Neural progenitor cell (in vitro differentiated cells): ENCODE data around the gene JAG1. TPM values are rescaled to one million over a fixed set of nuclear protein-coding genes. Genes with fewer than 3 reads are reported as not detected.
A peak's percentile ranks its signal among the peaks of the same experiment; 100 is the strongest.
"Not testable (repeated sequence)": the region's sequence is repeated elsewhere in the genome, so short reads cannot be mapped to it uniquely, and the experiment has no call there.

ENCODE experiments used
- DNase-seq: peaks from one replicate; pipeline ENCODE4 v3.0.0-alpha.2; 2016; ENCODE audit warnings: low spot score
- H2AFZ ChIP-seq: fragments of 200-600 bp; sonication (generic); replicated peaks from 2 replicates; pipeline ENCODE4 v1.6.1; 2016; ENCODE audit warnings: antibody characterized with exemption
- H3F3A ChIP-seq: fragments of 200-600 bp; sonication (generic); 2 replicates; pipeline ENCODE4 v1.6.1; 2016; ENCODE audit warnings: antibody characterized with exemption, low read depth
- H3K27ac ChIP-seq: fragments of 200-600 bp; sonication (generic); 2 replicates; pipeline ENCODE4 v1.5.1; 2016; ENCODE audit warnings: mild to moderate bottlenecking
- H3K27me3 ChIP-seq: fragments of 200-600 bp; sonication (generic); 2 replicates; pipeline ENCODE4 v1.6.1; 2016; ENCODE audit warnings: mild to moderate bottlenecking, moderate library complexity
- H3K36me3 ChIP-seq: fragments of 200-600 bp; sonication (generic); 2 replicates; pipeline ENCODE4 v1.5.1; 2016
- H3K4me1 ChIP-seq: fragments of 200-600 bp; sonication (generic); 2 replicates; pipeline ENCODE4 v1.6.1; 2016; ENCODE audit warnings: mixed run types
- H3K4me2 ChIP-seq: fragments of 200-600 bp; sonication (generic); 2 replicates; pipeline ENCODE4 v1.6.1; 2016
- H3K4me3 ChIP-seq: fragments of 200-600 bp; sonication (generic); 2 replicates; pipeline ENCODE4 v1.5.1; 2016
- H3K79me2 ChIP-seq: fragments of 200-600 bp; sonication (generic); 2 replicates; pipeline ENCODE4 v1.6.1; 2016; ENCODE audit warnings: low read depth
- H3K9ac ChIP-seq: fragments of 200-600 bp; sonication (generic); 2 replicates; pipeline ENCODE4 v1.6.1; 2016
- H3K9me3 ChIP-seq: fragments of 200-600 bp; sonication (generic); 2 replicates; pipeline ENCODE4 v1.5.1; 2016; ENCODE audit warnings: low read depth
- H4K20me1 ChIP-seq: fragments of 200-600 bp; sonication (generic); 2 replicates; pipeline ENCODE4 v1.6.1; 2016; ENCODE audit warnings: low read depth
- H3K27ac Mint-ChIP-seq: 3 replicates; pipeline ENCODE4 v1.8.0; 2021; ENCODE audit warnings: mixed read lengths
- H3K27me3 Mint-ChIP-seq: 2 replicates; pipeline ENCODE4 v1.8.0; 2022; ENCODE audit warnings: low read depth, mild to moderate bottlenecking, inconsistent platforms, moderate library complexity, mixed read lengths; ENCODE audit not compliant: insufficient read depth
- H3K36me3 Mint-ChIP-seq: 3 replicates; pipeline ENCODE4 v1.8.0; 2021; ENCODE audit warnings: mixed read lengths
- H3K4me1 Mint-ChIP-seq: 3 replicates; pipeline ENCODE4 v1.8.0; 2021; ENCODE audit warnings: mixed read lengths
- H3K4me3 Mint-ChIP-seq: 3 replicates; pipeline ENCODE4 v1.8.0; 2021; ENCODE audit warnings: mild to moderate bottlenecking, moderate library complexity, mixed read lengths
- H3K9me3 Mint-ChIP-seq: 3 replicates; pipeline ENCODE4 v1.8.0; 2020; ENCODE audit warnings: mixed read lengths
- EZH2 ChIP-seq: fragments of 200-600 bp; sonication (generic); IDR thresholded peaks from 2 replicates; pipeline ENCODE4 v1.6.1; 2017; ENCODE audit warnings: antibody characterized with exemption, mild to moderate bottlenecking, moderate library complexity
- EZH2phosphoT487 ChIP-seq: fragments of 200-600 bp; sonication (generic); IDR thresholded peaks from 2 replicates; pipeline ENCODE4 v1.6.1; 2017; ENCODE audit warnings: antibody characterized with exemption
- total RNA-seq: library from RNA; depleted of rRNA; stranded (reverse); fragments of >200 nt; gene quantifications from 2 replicates; pipeline ENCODE4 v1.2.3, GENCODE V29; 2015; ENCODE audit warnings: low replicate concordance
- TF ChIP-seq, protein P1 (sequence below): fragments of 200-600 bp; sonication (generic); IDR thresholded peaks from 2 replicates; pipeline ENCODE4 v1.5.1; 2017; ENCODE audit warnings: antibody characterized with exemption, mild to moderate bottlenecking

The JAG1 gene
- total RNA-seq, 1 donor from 2014 or later: 129 TPM

DNA sequence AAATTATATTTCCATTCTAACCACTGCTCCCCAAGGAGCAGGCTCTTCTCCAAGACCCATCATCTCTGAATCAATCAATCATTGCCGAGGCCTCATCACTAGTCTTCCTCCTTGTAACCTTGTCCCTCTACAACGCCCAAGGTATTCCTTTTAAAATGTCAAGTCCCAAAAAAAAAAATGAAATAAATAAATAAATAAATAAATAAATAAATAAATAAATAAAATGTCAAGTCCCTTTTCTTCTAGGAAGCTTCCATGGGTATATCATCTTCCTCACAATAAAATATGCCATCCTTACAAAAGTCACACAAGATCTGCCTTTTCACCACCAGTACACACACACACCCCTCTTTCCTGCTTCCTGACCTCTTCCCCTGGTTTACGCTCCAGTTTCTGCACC lies 57.6 kb downstream of the JAG1 start:
- Histone ChIP-seq H2AFZ (no peak overlapping the region), H3K9me3 (no peaks in the 10 kb centered on the region), H3K4me1 (peaks cover 34% of the 10 kb centered on the region), H3K4me2 (no peak overlapping the region), H3K27me3 (no peaks in the 10 kb centered on the region), H3F3A (peaks cover 26% of the 10 kb centered on the region), H3K27ac (no peak overlapping the region), H3K79me2 (no peaks in the 10 kb centered on the region), H3K9ac (no peak overlapping the region), H4K20me1 (no peaks in the 10 kb centered on the region), H3K4me3 (no peak overlapping the region), H3K36me3 (no peaks in the 10 kb centered on the region)
- no peak overlapping the region for H3K27ac Mint-ChIP-seq
- H3K36me3 Mint-ChIP-seq: peaks cover 13% of the 10 kb centered on the region
- H3K4me3 Mint-ChIP-seq: no peak overlapping the region
- no peak for DNase-seq
- peaks cover 5% of the 10 kb centered on the region for H3K9me3 Mint-ChIP-seq
- peaks cover 39% of the 10 kb centered on the region for H3K4me1 Mint-ChIP-seq
- peaks cover 6% of the 10 kb centered on the region for H3K27me3 Mint-ChIP-seq
- TF ChIP-seq EZH2 (no peak), EZH2phosphoT487 (no peak)
- TF ChIP-seq, protein P1, sequence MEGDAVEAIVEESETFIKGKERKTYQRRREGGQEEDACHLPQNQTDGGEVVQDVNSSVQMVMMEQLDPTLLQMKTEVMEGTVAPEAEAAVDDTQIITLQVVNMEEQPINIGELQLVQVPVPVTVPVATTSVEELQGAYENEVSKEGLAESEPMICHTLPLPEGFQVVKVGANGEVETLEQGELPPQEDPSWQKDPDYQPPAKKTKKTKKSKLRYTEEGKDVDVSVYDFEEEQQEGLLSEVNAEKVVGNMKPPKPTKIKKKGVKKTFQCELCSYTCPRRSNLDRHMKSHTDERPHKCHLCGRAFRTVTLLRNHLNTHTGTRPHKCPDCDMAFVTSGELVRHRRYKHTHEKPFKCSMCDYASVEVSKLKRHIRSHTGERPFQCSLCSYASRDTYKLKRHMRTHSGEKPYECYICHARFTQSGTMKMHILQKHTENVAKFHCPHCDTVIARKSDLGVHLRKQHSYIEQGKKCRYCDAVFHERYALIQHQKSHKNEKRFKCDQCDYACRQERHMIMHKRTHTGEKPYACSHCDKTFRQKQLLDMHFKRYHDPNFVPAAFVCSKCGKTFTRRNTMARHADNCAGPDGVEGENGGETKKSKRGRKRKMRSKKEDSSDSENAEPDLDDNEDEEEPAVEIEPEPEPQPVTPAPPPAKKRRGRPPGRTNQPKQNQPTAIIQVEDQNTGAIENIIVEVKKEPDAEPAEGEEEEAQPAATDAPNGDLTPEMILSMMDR: no peak

DNA sequence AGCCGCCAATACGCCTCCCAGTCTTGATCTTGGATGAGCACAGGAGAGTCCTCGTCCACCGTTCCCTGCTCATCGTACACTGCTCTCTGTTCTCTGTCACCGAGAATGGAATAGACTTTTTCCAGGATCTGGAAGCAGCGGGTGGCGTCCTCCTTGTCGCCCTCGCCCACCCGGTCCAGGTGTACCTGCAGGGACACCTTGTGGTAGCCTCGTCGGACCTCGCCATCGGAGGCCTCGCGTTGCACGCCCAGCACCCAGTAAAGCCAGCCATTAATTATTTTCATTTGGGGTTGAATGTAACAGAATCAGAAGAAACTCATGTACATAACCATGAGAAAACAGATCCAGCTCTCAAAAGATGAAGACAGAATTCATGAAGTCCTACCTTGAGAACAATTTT lies 59.9 kb downstream of the JAG1 start:
- H3K36me3 ChIP-seq: no peaks in the 10 kb centered on the region
- no peak overlapping the region for H3K4me3 Mint-ChIP-seq
- no peak overlapping the region for H3K27ac Mint-ChIP-seq
- H3K27me3 ChIP-seq: no peaks in the 10 kb centered on the region
- peaks cover 6% of the 10 kb centered on the region for H3K27me3 Mint-ChIP-seq
- H3K9ac ChIP-seq: no peak overlapping the region
- no peaks in the 10 kb centered on the region for H3K9me3 ChIP-seq
- no peak overlapping the region for H3K27ac ChIP-seq
- H3K79me2 ChIP-seq: no peaks in the 10 kb centered on the region
- no peaks in the 10 kb centered on the region for H4K20me1 ChIP-seq
- H3K4me1 Mint-ChIP-seq: peaks cover 20% of the 10 kb centered on the region
- H3F3A ChIP-seq: peaks cover 12% of the 10 kb centered on the region
- no peak for TF ChIP-seq EZH2
- TF ChIP-seq, protein P1: no peak
- TF ChIP-seq EZH2phosphoT487: no peak
- peaks cover 5% of the 10 kb centered on the region for H3K9me3 Mint-ChIP-seq
- no peak for DNase-seq
- H3K4me2 ChIP-seq: no peak overlapping the region
- peaks cover 11% of the 10 kb centered on the region for H3K4me1 ChIP-seq
- no peak overlapping the region for H3K4me3 ChIP-seq
- no peak overlapping the region for H2AFZ ChIP-seq
- peaks cover 15% of the 10 kb centered on the region for H3K36me3 Mint-ChIP-seq

DNA sequence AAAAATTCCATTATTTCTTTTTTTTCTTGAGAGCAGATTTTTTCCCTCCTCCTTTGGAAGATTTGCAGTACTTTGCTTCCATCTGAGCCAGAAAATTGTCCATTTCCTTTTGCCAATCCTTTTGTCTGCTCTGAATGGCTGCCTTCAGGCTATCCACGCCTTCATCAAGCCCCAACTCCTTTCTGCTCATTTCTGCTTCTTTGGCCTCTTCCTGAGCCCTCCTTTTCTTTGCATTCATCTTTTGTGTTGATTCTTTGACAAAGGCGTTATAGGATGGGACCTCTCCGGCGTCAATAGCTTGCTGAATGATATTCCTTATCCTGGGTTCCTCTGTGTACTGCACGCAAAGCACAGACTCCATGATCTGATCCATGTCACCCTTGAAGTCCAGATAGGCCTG lies 60.4 kb downstream of the JAG1 start:
- H3K27ac ChIP-seq, H3K36me3 ChIP-seq, H3K27me3 Mint-ChIP-seq, H4K20me1 ChIP-seq, H3F3A ChIP-seq, H3K27ac Mint-ChIP-seq, DNase-seq, H3K4me1 ChIP-seq, H3K9me3 ChIP-seq, H3K27me3 ChIP-seq, H3K9ac ChIP-seq, H3K4me3 ChIP-seq, H2AFZ ChIP-seq, H3K9me3 Mint-ChIP-seq, H3K79me2 ChIP-seq, H3K4me3 Mint-ChIP-seq, H3K4me2 ChIP-seq: not testable (repeated sequence)
- Mint-ChIP-seq H3K36me3 (peaks cover 19% of the 10 kb centered on the region), H3K4me1 (peaks cover 16% of the 10 kb centered on the region)

DNA sequence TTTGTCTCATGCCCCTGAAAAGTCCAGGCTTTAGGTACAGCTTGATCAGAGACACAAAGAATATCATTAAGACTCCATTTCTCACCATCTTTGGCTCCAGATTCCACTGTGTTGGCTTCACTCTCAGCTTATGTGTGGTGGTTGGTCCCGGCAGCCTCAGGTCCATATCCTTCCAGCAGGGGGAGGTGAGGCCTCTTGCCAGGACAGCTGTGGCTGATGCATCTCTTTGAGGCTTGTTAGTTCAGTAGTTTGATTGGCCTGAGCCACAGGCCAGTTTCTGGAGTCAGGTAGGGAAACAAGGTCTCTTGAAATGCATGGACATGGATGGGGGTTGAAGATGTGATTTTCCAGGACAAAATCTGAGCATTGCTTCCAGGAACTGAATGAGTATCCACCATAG lies 62.4 kb downstream of the JAG1 start:
- TF ChIP-seq EZH2 (no peak), EZH2phosphoT487 (no peak)
- TF ChIP-seq, protein P1: peak; percentile 75
- H3K4me1 Mint-ChIP-seq: peaks cover 16% of the 10 kb centered on the region
- Histone ChIP-seq H3K79me2 (no peaks in the 10 kb centered on the region), H3K36me3 (no peaks in the 10 kb centered on the region), H3K27ac (no peak overlapping the region), H3K4me2 (no peak overlapping the region), H3K4me3 (no peak overlapping the region), H3F3A (no peaks in the 10 kb centered on the region), H3K4me1 (no peaks in the 10 kb centered on the region), H3K9me3 (no peaks in the 10 kb centered on the region), H3K9ac (no peak overlapping the region), H2AFZ (no peak overlapping the region), H4K20me1 (no peaks in the 10 kb centered on the region), H3K27me3 (no peaks in the 10 kb centered on the region)
- peaks cover 7% of the 10 kb centered on the region for H3K9me3 Mint-ChIP-seq
- H3K27ac Mint-ChIP-seq: peak overlapping the region; percentile 51
- H3K36me3 Mint-ChIP-seq: peaks cover 22% of the 10 kb centered on the region
- DNase-seq: peak; percentile 75
- H3K4me3 Mint-ChIP-seq: no peak overlapping the region
- peaks cover 7% of the 10 kb centered on the region for H3K27me3 Mint-ChIP-seq
